GM12892 (cell line): Measurements from ENCODE around the gene ALDH2.

Experiments
- POLR2A ChIP-seq: IDR thresholded peaks from 2 replicates; pipeline ENCODE4 v1.6.1; 2011; ENCODE audit warnings: low read depth, low read length, control low read depth
- POLR2AphosphoS5 ChIP-seq: IDR thresholded peaks from 2 replicates; pipeline ENCODE4 v1.6.1; 2011; ENCODE audit warnings: low read depth, low read length, control low read depth
- TAF1 ChIP-seq: IDR thresholded peaks from 2 replicates; pipeline ENCODE4 v1.6.1; 2011; ENCODE audit warnings: low read depth, mild to moderate bottlenecking, control low read depth, low read length, borderline replicate concordance

GRCh38 chr12:111823891-111824290, 57.2 kb downstream of the ALDH2 start:
- no peak for TF ChIP-seq POLR2AphosphoS5
- no peak for TF ChIP-seq TAF1
- no peak for TF ChIP-seq POLR2A
